CD14-positive monocyte (primary cell): ENCODE measurements around the gene CRYBA2. TPM values are rescaled to one million over a fixed set of nuclear protein-coding genes. Genes with fewer than 3 reads are reported as not detected.

Source experiments
- DNase-seq, 3 donors: peaks; one replicate each; pipeline ENCODE4 v3.0.0-alpha.2; 2011 to 2022
- H2AFZ ChIP-seq: 2 replicates; pipeline ENCODE4 v1.6.0; 2012; ENCODE audit warnings: mild to moderate bottlenecking, low read depth, low read length, inconsistent platforms; ENCODE audit not compliant: insufficient read depth, poor library complexity, severe bottlenecking
- H3K27ac ChIP-seq, 2 donors: 1 replicate in 1 of 2; 2 replicates in 1 of 2; pipeline ENCODE4 v1.5.1; 2012 to 2013; ENCODE audit warnings: low read length in 2 of 2, control low read depth in 1 of 2, inconsistent platforms in 1 of 2, low read depth in 1 of 2, mild to moderate bottlenecking in 1 of 2
- H3K27me3 ChIP-seq, 2 donors: one replicate each; pipeline versions ENCODE4 v1.6.0 to v1.6.1; 2011 to 2013; ENCODE audit warnings: low read length in 2 of 2; ENCODE audit not compliant: control insufficient read depth in 2 of 2, insufficient read depth in 2 of 2
- H3K36me3 ChIP-seq, 2 donors: replicated peaks in 1 of 2; 1 replicate in 1 of 2; 2 replicates in 1 of 2; pipeline versions ENCODE4 v1.5.1 to v1.6.1; 2012 to 2013; ENCODE audit warnings: low read length in 2 of 2, control low read depth in 1 of 2, inconsistent platforms in 1 of 2, mild to moderate bottlenecking in 1 of 2; ENCODE audit not compliant: insufficient read depth in 2 of 2, control insufficient read depth in 1 of 2
- H3K4me1 ChIP-seq, 2 donors: 1 replicate in 1 of 2; 2 replicates in 1 of 2; pipeline versions ENCODE4 v1.5.1 to v1.6.1; 2012 to 2013; ENCODE audit warnings: low read length in 2 of 2, control low read depth in 1 of 2, inconsistent platforms in 1 of 2, mild to moderate bottlenecking in 1 of 2, moderate library complexity in 1 of 2; ENCODE audit not compliant: insufficient read depth in 2 of 2, control insufficient read depth in 1 of 2
- H3K4me2 ChIP-seq: replicated peaks from 2 replicates; pipeline ENCODE3; 2012; ENCODE audit warnings: low read length, moderate library complexity, mild to moderate bottlenecking; ENCODE audit not compliant: poor library complexity, severe bottlenecking; ENCODE audit errors: extremely low read depth
- H3K4me3 ChIP-seq, 3 experiments: fragments of 200-600 bp in 1 of 3; sonication (generic) in 1 of 3; replicated peaks in 1 of 3; 1 replicate in 2 of 3; 2 replicates in 1 of 3; pipeline ENCODE4 v1.5.1; 2011 to 2013; ENCODE audit warnings: low read length in 3 of 3, mild to moderate bottlenecking in 3 of 3, control low read depth in 2 of 3, low read depth in 2 of 3, inconsistent platforms in 1 of 3, moderate library complexity in 1 of 3
- H3K79me2 ChIP-seq: 2 replicates; pipeline ENCODE4 v1.6.0; 2012; ENCODE audit warnings: mild to moderate bottlenecking, control low read depth, inconsistent platforms, low read length, moderate library complexity; ENCODE audit not compliant: insufficient read depth
- H3K9ac ChIP-seq: 2 replicates; pipeline ENCODE4 v1.6.0; 2017; ENCODE audit warnings: low read length, mild to moderate bottlenecking; ENCODE audit not compliant: insufficient read depth, poor library complexity, severe bottlenecking
- H3K9me3 ChIP-seq, 2 donors: replicated peaks in 1 of 2; 1 replicate in 1 of 2; 2 replicates in 1 of 2; pipeline versions ENCODE4 v1.5.1 to v1.6.1; 2012 to 2013; ENCODE audit warnings: low read length in 2 of 2, control low read depth in 1 of 2; ENCODE audit not compliant: control insufficient read depth in 1 of 2, insufficient read depth in 1 of 2
- H4K20me1 ChIP-seq: 2 replicates; pipeline ENCODE4 v1.6.0; 2012; ENCODE audit warnings: mild to moderate bottlenecking, low read length, control low read depth, moderate library complexity; ENCODE audit not compliant: insufficient read depth
- H3K27ac Mint-ChIP-seq, 7 donors: one replicate each; pipeline ENCODE4 v1.8.0; 2020; ENCODE audit warnings: mild to moderate bottlenecking in 7 of 7, mixed read lengths in 7 of 7, moderate library complexity in 6 of 7, inconsistent platforms in 2 of 7
- H3K27me3 Mint-ChIP-seq, 3 donors: one replicate each; pipeline ENCODE4 v1.8.0; 2021 to 2022; ENCODE audit warnings: low read depth in 3 of 3, mild to moderate bottlenecking in 3 of 3, mixed read lengths in 3 of 3, moderate library complexity in 3 of 3, inconsistent platforms in 1 of 3
- H3K36me3 Mint-ChIP-seq, 2 donors: one replicate each; pipeline ENCODE4 v1.8.0; 2020; ENCODE audit warnings: mixed read lengths in 2 of 2, inconsistent platforms in 1 of 2, mild to moderate bottlenecking in 1 of 2
- H3K4me1 Mint-ChIP-seq: one replicate; pipeline ENCODE4 v1.8.0; 2020; ENCODE audit warnings: mild to moderate bottlenecking, mixed read lengths
- H3K4me3 Mint-ChIP-seq, 2 donors: one replicate each; pipeline ENCODE4 v1.8.0; 2020; ENCODE audit warnings: mild to moderate bottlenecking in 2 of 2, mixed read lengths in 2 of 2, moderate library complexity in 1 of 2
- H3K9me3 Mint-ChIP-seq, 7 donors: one replicate each; pipeline ENCODE4 v1.8.0; 2020 to 2022; ENCODE audit warnings: mixed read lengths in 7 of 7, mild to moderate bottlenecking in 6 of 7, moderate library complexity in 6 of 7, inconsistent platforms in 2 of 7
- CTCF ChIP-seq: fragments of 200-600 bp; IDR thresholded peaks from one replicate; pipeline ENCODE4 v1.8.0; 2022; ENCODE audit warnings: antibody characterized with exemption, mild to moderate bottlenecking
- WGBS: methylation state at CpG from one replicate; pipeline ENCODE4 v1.1.5; 2013; ENCODE audit warnings: missing lambda C conversion rate; ENCODE audit not compliant: insufficient coverage; 5-methylcytosine and 5-hydroxymethylcytosine counted together
- intact Hi-C, 2 donors: fragments of 100-400 bp; cut with micrococcal nuclease; formaldehyde crosslinking; loops; one replicate each; pipeline versions ENCODE4 v1.15.0 to v1.15.1; 2023
- polyA plus RNA-seq, 3 donors: library from polyadenylated mRNA; depleted of rRNA in 1 of 3; unstranded in 2 of 3; stranded (reverse) in 1 of 3; fragments of 300-500 nt in 2 of 3; fragments of >200 nt in 1 of 3; fragmentation: Illumina TruSeq in 2 of 3; gene quantifications; 1 replicate in 2 of 3; 2 replicates in 1 of 3; pipeline ENCODE4 v1.2.3, GENCODE V29; 2012 to 2021

The CRYBA2 gene
- polyA plus RNA-seq, 3 donors = not detected

- no peak overlapping the region for H3K4me3 ChIP-seq
- H3K36me3 ChIP-seq = no peaks in the 10 kb centered on the region
- no peak for TF ChIP-seq CTCF
- DNase-seq = no peak
- H3K4me3 Mint-ChIP-seq = peak overlapping the region in 1 of 2 donors; percentile 47
- H3K27me3 ChIP-seq = peaks cover 30 to 57% of the 10 kb centered on the region in 2 donors
- intact Hi-C loops = no loop called here
- no peaks in the 10 kb centered on the region for H3K79me2 ChIP-seq
- H3K9ac ChIP-seq = no peak overlapping the region
- no peak overlapping the region for H3K4me2 ChIP-seq
- H3K36me3 Mint-ChIP-seq = no peaks in the 10 kb centered on the region
- peaks cover 0 to 7% of the 10 kb centered on the region in 2 donors for H3K4me1 ChIP-seq
- H3K27ac ChIP-seq = no peak overlapping the region
- peaks cover 0 to 12% (median 4%) of the 10 kb centered on the region in 7 donors for H3K9me3 Mint-ChIP-seq
- WGBS = 83% methylated on average over 6 of the region's 8 CpGs
- no peak overlapping the region for H3K27ac Mint-ChIP-seq
- H3K9me3 ChIP-seq = peaks cover 0 to 9% of the 10 kb centered on the region in 2 donors
- no peak overlapping the region for H2AFZ ChIP-seq
- peaks cover 53 to 82% (median 63%) of the 10 kb centered on the region in 3 donors for H3K27me3 Mint-ChIP-seq
- no peaks in the 10 kb centered on the region for H4K20me1 ChIP-seq
- H3K4me1 Mint-ChIP-seq = peaks cover 5% of the 10 kb centered on the region
Measured at GRCh38 chr2:218954541-218955300, 38.5 kb downstream of the CRYBA2 start.

DNA sequence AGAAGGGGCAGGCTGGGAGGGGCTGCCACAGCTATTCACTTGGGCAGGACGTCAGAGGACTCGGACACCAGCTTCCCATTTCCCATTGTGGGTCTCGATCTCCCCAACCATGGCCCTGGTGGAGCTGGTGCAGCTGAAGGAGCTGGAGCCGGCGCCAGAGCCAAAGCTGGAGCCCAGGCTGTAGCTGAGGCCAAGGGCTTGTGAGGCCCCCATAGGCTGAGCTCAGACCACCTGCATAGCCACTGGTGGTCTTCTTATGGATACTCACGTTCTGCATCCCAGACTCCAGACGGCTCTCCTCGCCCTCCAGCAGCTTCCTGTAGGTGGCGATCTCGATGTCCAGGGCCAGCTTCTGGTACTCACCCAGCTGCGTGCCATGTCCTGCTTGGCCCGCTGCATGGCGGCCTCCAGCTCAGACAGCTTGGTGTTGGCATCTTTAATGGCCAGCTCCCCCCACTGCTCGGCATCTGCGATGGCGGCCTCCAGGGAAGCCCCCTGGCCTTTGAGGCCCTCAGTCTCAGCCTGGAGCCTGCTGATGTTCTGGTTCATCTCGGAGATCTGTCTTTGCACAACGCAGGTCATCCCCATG lies 39.8 kb downstream of the CRYBA2 start:
- Histone ChIP-seq H3K27ac (no peak overlapping the region), H3K4me3 (no peak overlapping the region), H3K9ac (no peak overlapping the region), H3K9me3 (peaks cover 0 to 3% of the 10 kb centered on the region in 2 donors), H2AFZ (no peak overlapping the region), H3K36me3 (no peaks in the 10 kb centered on the region), H4K20me1 (no peaks in the 10 kb centered on the region), H3K27me3 (peaks cover 21 to 45% of the 10 kb centered on the region in 2 donors), H3K4me2 (no peak overlapping the region), H3K79me2 (no peaks in the 10 kb centered on the region), H3K4me1 (no peaks in the 10 kb centered on the region)
- Mint-ChIP-seq H3K36me3 (no peaks in the 10 kb centered on the region), H3K27me3 (peaks cover 48 to 75% (median 58%) of the 10 kb centered on the region in 3 donors), H3K4me1 (no peaks in the 10 kb centered on the region), H3K9me3 (peaks cover 0 to 7% (median 0%) of the 10 kb centered on the region in 7 donors), H3K27ac (no peak overlapping the region), H3K4me3 (no peak overlapping the region)
- no peak for TF ChIP-seq CTCF
- intact Hi-C loops = no loop called here
- no peak for DNase-seq
- 71% methylated on average over 18 of the region's 18 CpGs for WGBS
